AG09309 (cell line): Measurements from ENCODE around the gene AFMID.

Experiments
- DNase-seq: peaks from one replicate; pipeline ENCODE4 v3.0.0-alpha.2; 2010; ENCODE audit warnings: low read depth
- H3K4me3 ChIP-seq: 2 replicates; pipeline ENCODE4 v1.5.1; 2011; ENCODE audit warnings: mild to moderate bottlenecking, low read depth, low read length, moderate library complexity; ENCODE audit not compliant: control insufficient read depth
- TF ChIP-seq, protein P1 (sequence below): IDR thresholded peaks from 2 replicates; pipeline ENCODE4 v1.5.1; 2011; ENCODE audit warnings: mild to moderate bottlenecking, low read depth, low read length, inconsistent platforms; ENCODE audit not compliant: insufficient read depth, control insufficient read depth; ENCODE audit errors: missing control alignments

The AFMID gene

DNA sequence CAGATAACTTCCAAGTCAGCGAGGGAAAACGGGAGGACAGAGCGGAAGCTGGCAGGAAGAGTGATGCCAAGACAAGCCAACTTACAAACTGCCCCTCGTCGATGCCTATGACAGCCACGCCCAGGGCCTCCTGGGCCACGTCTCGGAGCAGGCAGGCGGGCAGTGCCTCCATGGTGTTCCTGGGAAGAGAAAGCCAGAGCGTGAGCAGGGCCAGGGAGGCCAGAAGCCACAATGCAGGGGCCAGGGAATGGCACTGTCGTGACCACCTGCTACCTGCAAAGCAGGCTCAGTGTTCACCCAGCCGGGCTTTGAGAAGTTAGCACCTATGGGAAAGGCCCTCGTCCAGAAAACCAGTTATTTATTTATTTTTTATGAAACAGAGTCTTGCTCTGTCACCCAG lies 4.7 kb upstream of the AFMID start:
- TF ChIP-seq, protein P1, sequence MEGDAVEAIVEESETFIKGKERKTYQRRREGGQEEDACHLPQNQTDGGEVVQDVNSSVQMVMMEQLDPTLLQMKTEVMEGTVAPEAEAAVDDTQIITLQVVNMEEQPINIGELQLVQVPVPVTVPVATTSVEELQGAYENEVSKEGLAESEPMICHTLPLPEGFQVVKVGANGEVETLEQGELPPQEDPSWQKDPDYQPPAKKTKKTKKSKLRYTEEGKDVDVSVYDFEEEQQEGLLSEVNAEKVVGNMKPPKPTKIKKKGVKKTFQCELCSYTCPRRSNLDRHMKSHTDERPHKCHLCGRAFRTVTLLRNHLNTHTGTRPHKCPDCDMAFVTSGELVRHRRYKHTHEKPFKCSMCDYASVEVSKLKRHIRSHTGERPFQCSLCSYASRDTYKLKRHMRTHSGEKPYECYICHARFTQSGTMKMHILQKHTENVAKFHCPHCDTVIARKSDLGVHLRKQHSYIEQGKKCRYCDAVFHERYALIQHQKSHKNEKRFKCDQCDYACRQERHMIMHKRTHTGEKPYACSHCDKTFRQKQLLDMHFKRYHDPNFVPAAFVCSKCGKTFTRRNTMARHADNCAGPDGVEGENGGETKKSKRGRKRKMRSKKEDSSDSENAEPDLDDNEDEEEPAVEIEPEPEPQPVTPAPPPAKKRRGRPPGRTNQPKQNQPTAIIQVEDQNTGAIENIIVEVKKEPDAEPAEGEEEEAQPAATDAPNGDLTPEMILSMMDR: no peak
- no peak overlapping the region for H3K4me3 ChIP-seq
- DNase-seq: no peak

DNA sequence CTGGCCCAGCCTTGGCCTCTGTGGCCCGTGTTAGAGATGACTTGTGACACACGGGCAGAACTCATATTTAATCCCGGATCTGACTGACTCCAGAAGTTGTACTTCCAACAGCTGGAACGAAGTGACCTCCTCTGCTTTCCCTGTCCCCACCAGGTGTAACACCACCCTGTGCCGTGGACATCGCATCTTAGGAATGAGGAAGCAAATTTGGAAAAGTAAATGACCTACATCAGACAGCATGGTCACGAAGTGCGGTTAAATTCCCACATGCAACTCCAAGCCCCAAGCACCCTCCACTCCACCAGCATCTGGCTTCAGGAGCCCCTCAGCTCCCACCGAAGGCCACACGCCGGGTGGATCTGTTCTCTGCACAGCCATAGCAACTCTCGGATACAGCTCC lies 3.2 kb upstream of the AFMID start:
- TF ChIP-seq, protein P1: no peak
- H3K4me3 ChIP-seq: no peak overlapping the region
- DNase-seq: no peak

DNA sequence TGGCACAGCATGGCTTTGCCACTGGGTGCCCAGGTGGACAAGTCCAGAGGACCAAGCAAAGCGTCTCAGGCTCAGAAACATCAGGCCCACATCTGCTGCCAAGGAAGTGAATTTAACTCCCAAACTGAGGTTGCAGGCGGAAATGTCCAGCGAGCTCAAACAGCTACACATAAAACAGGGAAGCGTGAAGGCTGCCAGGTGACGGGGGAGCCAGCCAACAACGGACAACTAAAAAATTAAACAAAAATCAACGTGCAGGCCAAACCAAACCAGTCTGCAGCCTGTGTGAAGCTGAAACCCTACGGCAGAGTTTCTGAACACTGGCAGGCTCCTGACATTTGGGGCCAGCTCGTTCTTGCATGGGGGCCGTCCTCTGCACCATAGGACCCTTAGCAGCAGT lies 2.8 kb upstream of the AFMID start:
- no peak for DNase-seq
- no peak overlapping the region for H3K4me3 ChIP-seq
- TF ChIP-seq, protein P1: no peak

DNA sequence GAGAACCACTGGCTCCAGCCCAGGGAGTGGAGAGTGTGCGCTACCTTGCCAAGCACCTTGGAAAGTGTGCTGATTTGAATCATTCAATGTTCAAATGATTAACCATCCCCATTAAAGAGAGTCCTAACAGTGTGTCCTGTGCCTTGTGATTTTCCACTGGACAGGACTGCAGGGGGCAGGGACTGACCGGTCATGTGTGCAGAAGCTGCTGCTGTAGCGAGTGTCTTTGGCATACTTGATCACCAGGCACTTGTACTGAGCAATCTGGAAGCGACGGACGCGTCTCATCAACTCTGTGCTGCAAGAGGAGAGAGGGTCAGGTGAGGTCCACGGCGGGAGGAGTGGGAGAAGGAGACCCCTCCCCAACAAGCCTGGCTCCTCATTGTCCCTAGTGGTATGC lies 2.3 kb upstream of the AFMID start:
- TF ChIP-seq, protein P1: no peak
- H3K4me3 ChIP-seq: no peak overlapping the region
- DNase-seq: no peak

DNA sequence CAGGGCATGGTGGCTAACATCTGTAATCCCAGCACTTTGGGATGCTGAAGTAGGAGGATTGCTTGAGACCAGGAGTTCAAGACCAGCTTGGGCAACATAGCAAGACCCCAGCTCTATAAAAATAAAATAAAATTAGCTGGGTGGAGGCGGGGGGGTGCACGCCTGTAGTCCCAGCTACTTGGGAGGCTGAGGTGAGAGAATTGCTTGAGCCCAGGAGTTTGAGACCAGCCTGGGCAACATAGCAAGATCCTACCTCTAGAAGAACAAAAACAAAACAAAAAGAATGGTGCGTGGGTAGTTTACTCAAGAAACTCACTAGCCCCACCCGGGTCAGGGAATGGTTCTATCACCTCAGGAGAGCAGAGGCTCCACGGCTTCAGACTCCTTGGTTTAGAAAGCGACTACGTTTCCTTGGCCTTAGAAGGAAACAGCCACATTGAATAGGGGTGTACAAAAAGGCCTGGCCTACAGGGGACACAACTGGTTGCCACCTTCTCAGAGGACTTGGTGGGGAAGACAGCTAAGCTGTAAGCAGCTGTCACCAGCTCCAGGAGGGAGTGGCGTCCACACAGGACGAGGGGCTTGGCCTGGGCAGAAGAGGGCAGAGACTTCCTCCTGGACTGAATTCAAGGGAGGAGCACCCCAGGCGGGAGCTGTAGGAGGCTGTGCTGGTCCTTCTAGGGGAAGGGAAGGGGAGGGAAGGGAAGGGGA lies 1.0 kb upstream of the AFMID start:
- DNase-seq: no peak
- H3K4me3 ChIP-seq: peak overlapping the region; percentile 97
- TF ChIP-seq, protein P1: no peak

DNA sequence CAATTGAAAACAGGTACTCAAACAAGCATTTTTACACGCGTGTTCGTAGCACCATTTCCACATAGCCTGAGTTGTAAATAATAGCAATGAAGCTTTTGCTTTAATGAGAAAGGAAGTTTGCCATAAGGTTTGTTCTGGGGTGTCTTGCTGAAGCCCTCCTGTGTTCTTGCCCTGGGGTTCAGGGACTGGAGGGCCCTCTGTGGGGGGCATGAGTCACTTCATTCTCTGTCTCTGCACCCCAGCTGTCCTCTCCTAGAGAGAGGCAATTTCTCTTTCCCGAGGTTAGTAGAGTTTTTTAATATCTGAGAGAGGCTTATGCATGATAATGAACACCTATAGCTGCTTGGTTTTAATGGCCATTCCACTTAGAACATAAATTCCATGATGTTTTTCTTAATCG lies 9.6 kb downstream of the AFMID start:
- TF ChIP-seq, protein P1: no peak
- no peak overlapping the region for H3K4me3 ChIP-seq
- no peak for DNase-seq
